ENCODE data around the gene SNX1. TPM values are rescaled to one million over a fixed set of nuclear protein-coding genes. Genes with fewer than 3 reads are reported as not detected.
"Not testable (repeated sequence)": the region's sequence is repeated elsewhere in the genome, so short reads cannot be mapped to it uniquely, and the experiment has no call there.

The SNX1 gene
- polyA plus RNA-seq, 2 donors, result 43.6 to 58.9 TPM

DNA sequence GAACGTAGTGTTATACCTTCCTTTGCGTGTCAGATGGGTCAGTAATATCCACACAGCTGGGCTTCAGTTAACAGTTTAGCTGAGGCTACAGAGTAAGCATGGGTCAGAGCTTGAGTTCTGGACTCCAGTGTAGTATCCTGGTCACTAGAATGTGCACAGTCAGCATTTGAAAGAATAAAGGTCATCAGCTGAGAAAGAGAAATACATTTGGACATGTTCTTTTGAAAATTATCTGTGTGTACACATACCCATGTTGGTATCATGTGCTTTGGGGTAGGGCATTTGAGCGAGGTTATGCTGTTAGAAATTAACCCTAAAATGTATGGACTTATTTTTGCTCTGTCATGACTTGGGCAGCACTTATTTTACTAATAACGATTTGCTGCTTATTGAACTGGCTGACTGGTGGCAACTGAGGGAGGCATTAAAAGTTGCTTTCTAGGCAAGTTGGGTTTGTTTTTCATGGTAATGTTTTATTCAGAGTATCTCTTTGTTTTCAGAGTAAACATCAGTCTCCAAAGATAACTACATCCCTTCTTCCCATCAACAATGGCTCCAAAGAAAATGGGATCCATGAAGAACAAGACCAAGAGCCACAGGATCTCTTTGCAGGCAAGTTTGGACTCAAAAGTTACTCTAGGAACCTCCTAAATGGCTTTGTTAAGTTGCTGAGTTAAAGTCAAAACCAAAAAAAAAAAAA is 16.4 kb downstream of the SNX1 start:
- Histone ChIP-seq H3K36me3 (ENCODE audit: control insufficient read depth in 2 of 2, insufficient read depth in 2 of 2, low read length in 1 of 2) (peaks cover 4 to 10% of the 10 kb centered on the region in 2 donors), H3K4me3 (ENCODE audit: low read depth in 1 of 2, low read length in 2 of 2) (no peak overlapping the region), H3K27me3 (ENCODE audit: control insufficient read depth in 1 of 2, insufficient read depth in 2 of 2, low read length in 2 of 2) (no peaks in the 10 kb centered on the region), H3K4me1 (ENCODE audit: control insufficient read depth in 2 of 2, insufficient read depth in 2 of 2, low read length in 1 of 2) (peaks cover 0 to 2% of the 10 kb centered on the region in 2 donors), H3K27ac (ENCODE audit: low read depth in 2 of 2, low read length in 1 of 2) (no peak overlapping the region), H3K9me3 (ENCODE audit: control insufficient read depth in 2 of 2, insufficient read depth in 1 of 2, low read depth in 1 of 2, low read length in 1 of 2) (no peaks in the 10 kb centered on the region)
- WGBS, 2 donors, result 71 to 77% methylated on average over 4 of the region's 4 CpGs

DNA sequence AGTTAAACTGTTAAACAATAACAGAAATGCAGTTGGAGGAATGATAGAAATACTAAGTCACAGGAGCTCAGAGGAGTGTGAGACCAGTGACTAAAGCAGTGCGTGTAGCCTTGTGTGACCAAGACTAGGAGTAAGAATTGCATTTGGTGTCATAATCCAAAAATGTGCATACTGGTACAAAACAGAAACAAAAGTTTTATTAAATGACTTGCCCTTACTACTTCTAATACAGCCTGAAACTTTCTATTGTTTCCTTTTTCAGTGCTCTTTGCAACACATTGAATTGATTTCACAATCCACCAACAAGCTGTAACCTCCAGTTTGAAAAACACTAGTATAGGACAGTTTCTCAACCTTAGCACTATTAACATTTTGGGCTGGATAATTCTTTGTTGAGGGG is 17.1 kb downstream of the SNX1 start:
- H3K36me3 ChIP-seq (ENCODE audit: control insufficient read depth in 2 of 2, insufficient read depth in 2 of 2, low read length in 1 of 2), result peaks cover 4 to 10% of the 10 kb centered on the region in 2 donors
- WGBS, 2 donors, result 81 to 91% methylated on average over 1 of the region's 1 CpG

DNA sequence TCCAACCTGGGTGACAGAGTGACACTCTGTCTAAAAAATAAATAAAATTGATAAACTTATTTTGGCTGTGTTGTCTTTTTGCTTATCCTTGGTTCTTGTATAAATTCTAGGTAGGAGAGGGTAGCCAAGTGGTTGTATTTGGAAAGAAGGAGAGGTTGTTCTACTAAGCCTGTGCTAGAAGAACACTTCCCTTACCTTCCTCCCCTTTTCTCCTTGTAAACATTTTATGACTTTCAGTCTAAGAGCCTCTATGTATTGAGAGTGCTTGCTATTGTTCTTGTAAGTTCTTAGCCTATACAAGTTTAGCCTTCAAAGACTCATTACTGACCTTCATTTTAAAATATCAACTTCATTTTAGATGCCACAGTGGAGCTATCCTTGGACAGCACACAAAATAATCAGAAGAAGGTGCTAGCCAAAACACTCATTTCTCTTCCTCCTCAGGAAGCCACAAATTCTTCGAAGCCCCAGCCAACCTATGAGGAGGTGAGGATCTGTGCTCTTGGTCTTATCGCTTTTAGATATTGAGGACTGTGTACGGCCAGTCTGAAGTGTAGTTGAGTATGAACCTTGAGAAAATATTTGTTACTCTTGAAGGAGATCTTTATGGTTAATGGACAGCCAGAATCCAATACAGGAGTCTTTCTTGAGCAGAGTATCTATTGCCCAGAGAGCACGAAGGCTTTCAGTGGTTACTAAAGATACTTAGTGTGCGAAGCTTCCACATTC is 22.1 kb downstream of the SNX1 start:
- no peak overlapping the region for H3K27ac ChIP-seq (ENCODE audit: low read depth in 2 of 2, low read length in 1 of 2)
- 91 to 94% methylated on average over 5 of the region's 5 CpGs for WGBS, 2 donors
- peaks cover 13 to 22% of the 10 kb centered on the region in 2 donors for H3K36me3 ChIP-seq (ENCODE audit: control insufficient read depth in 2 of 2, insufficient read depth in 2 of 2, low read length in 1 of 2)

More for the DNA sequence above, 17.1 kb downstream of the SNX1 start:
- peaks cover 0 to 2% of the 10 kb centered on the region in 2 donors for H3K4me1 ChIP-seq (ENCODE audit: control insufficient read depth in 2 of 2, insufficient read depth in 2 of 2, low read length in 1 of 2)
- no peak overlapping the region for H3K27ac ChIP-seq (ENCODE audit: low read depth in 2 of 2, low read length in 1 of 2)
- no peak overlapping the region for H3K4me3 ChIP-seq (ENCODE audit: low read depth in 1 of 2, low read length in 2 of 2)
- no peaks in the 10 kb centered on the region for H3K27me3 ChIP-seq (ENCODE audit: control insufficient read depth in 1 of 2, insufficient read depth in 2 of 2, low read length in 2 of 2)
- no peaks in the 10 kb centered on the region for H3K9me3 ChIP-seq (ENCODE audit: control insufficient read depth in 2 of 2, insufficient read depth in 1 of 2, low read depth in 1 of 2, low read length in 1 of 2)

DNA sequence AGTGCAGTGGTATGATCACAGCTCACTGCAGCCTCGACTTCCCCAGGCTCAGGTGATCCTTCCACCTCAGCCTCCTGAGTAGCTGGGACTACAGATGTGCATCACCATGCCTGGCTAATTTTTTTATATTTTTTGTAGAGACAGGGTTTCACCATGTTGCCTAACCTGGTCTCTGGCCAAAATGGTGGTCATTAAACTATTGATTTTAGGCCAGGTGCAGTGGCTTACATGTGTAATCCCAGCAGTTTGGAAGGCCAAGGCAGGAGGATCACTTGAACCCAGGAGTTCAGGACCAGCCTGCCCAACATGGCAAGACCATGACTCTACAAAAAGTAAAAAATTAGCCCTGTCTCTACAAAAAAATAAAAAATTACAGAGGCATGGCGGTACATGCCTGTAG is 24.5 kb downstream of the SNX1 start:
- not testable (repeated sequence) for H3K4me1 ChIP-seq (ENCODE audit: control insufficient read depth in 2 of 2, insufficient read depth in 2 of 2, low read length in 1 of 2); H3K27ac ChIP-seq (ENCODE audit: low read depth in 2 of 2, low read length in 1 of 2); H3K27me3 ChIP-seq (ENCODE audit: control insufficient read depth in 1 of 2, insufficient read depth in 2 of 2, low read length in 2 of 2); H3K4me3 ChIP-seq (ENCODE audit: low read depth in 1 of 2, low read length in 2 of 2); H3K9me3 ChIP-seq (ENCODE audit: control insufficient read depth in 2 of 2, insufficient read depth in 1 of 2, low read depth in 1 of 2, low read length in 1 of 2)
- WGBS, 2 donors, result 93 to 95% methylated on average over 2 of the region's 2 CpGs
- peaks cover 10 to 24% of the 10 kb centered on the region in 2 donors for H3K36me3 ChIP-seq (ENCODE audit: control insufficient read depth in 2 of 2, insufficient read depth in 2 of 2, low read length in 1 of 2)

More for the DNA sequence above, 22.1 kb downstream of the SNX1 start:
- Histone ChIP-seq H3K4me1 (ENCODE audit: control insufficient read depth in 2 of 2, insufficient read depth in 2 of 2, low read length in 1 of 2) (no peaks in the 10 kb centered on the region), H3K4me3 (ENCODE audit: low read depth in 1 of 2, low read length in 2 of 2) (no peak overlapping the region), H3K27me3 (ENCODE audit: control insufficient read depth in 1 of 2, insufficient read depth in 2 of 2, low read length in 2 of 2) (no peaks in the 10 kb centered on the region), H3K9me3 (ENCODE audit: control insufficient read depth in 2 of 2, insufficient read depth in 1 of 2, low read depth in 1 of 2, low read length in 1 of 2) (no peaks in the 10 kb centered on the region)

DNA sequence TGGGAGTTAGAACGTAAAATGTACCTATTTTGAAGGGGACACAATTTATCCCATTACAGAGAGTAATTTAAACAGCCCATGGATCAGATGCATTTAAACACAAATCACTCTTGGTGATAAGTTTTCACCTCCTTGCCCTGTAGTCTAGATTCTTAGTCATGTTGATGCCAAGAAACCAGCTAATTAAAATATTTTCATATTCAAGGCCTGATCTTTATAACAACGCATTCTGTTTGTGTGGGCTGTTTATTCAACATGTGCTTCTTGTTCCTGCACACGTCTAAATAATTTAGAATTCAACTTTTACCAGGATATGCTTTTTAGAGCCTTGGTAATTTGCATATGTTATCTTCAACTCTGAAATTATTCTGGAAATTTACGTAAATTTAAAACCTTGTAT is 25.8 kb downstream of the SNX1 start:
- H3K9me3 ChIP-seq (ENCODE audit: control insufficient read depth in 2 of 2, insufficient read depth in 1 of 2, low read depth in 1 of 2, low read length in 1 of 2), result no peaks in the 10 kb centered on the region
- 86 to 87% methylated on average over 4 of the region's 4 CpGs for WGBS, 2 donors
- H3K36me3 ChIP-seq (ENCODE audit: control insufficient read depth in 2 of 2, insufficient read depth in 2 of 2, low read length in 1 of 2), result peaks cover 10 to 20% of the 10 kb centered on the region in 2 donors
- H3K4me3 ChIP-seq (ENCODE audit: low read depth in 1 of 2, low read length in 2 of 2), result no peak overlapping the region
- H3K27ac ChIP-seq (ENCODE audit: low read depth in 2 of 2, low read length in 1 of 2), result no peak overlapping the region
- no peaks in the 10 kb centered on the region for H3K27me3 ChIP-seq (ENCODE audit: control insufficient read depth in 1 of 2, insufficient read depth in 2 of 2, low read length in 2 of 2)
- no peaks in the 10 kb centered on the region for H3K4me1 ChIP-seq (ENCODE audit: control insufficient read depth in 2 of 2, insufficient read depth in 2 of 2, low read length in 1 of 2)

DNA sequence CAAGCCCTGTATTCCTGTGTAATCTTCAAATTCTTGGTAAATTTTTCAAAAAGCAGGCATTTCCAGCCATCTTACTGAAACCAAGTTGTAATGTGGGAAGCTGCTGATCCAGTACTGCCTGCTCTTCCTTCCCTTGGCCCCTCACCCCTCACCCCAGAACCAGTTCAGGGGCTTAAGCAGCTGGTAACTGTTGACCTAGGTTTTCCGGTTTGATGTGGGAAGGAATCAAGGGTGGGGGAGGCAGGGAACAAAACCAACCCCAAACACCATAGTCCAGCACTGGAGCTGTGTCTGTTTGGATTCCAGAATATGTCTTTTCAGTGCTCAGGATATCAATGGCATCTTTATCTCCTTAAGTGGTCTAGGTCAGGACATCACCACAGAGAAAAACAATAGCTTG is 26.7 kb downstream of the SNX1 start:
- no peak overlapping the region for H3K4me3 ChIP-seq (ENCODE audit: low read depth in 1 of 2, low read length in 2 of 2)
- 71 to 87% methylated on average over 1 of the region's 1 CpG for WGBS, 2 donors

DNA sequence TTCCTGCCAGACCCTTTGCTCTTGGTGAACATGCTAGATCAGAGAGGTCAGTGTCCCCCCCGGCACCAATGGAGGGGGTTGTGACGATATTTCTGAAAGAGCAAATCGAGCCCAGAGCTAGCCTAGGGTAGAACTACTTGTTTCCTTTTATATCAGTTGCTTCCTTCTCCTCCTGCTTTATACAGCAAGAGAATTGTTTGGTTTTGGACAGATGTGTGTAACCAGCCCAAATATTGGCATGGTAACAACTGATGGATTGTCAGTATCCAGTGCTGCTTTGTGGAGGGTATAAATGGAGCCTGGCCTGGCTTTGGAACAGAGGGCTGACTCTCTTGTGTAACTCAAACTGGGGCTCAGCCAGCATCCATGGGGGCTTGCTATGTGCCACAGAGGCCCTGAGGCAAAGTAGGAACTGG is 27.2 kb downstream of the SNX1 start:
- Histone ChIP-seq H3K4me1 (ENCODE audit: control insufficient read depth in 2 of 2, insufficient read depth in 2 of 2, low read length in 1 of 2) (no peaks in the 10 kb centered on the region), H3K27me3 (ENCODE audit: control insufficient read depth in 1 of 2, insufficient read depth in 2 of 2, low read length in 2 of 2) (no peaks in the 10 kb centered on the region), H3K4me3 (ENCODE audit: low read depth in 1 of 2, low read length in 2 of 2) (no peak overlapping the region), H3K36me3 (ENCODE audit: control insufficient read depth in 2 of 2, insufficient read depth in 2 of 2, low read length in 1 of 2) (peaks cover 13 to 22% of the 10 kb centered on the region in 2 donors), H3K9me3 (ENCODE audit: control insufficient read depth in 2 of 2, insufficient read depth in 1 of 2, low read depth in 1 of 2, low read length in 1 of 2) (no peaks in the 10 kb centered on the region), H3K27ac (ENCODE audit: low read depth in 2 of 2, low read length in 1 of 2) (no peak overlapping the region)
- WGBS, 2 donors, result 91 to 93% methylated on average over 3 of the region's 3 CpGs

More for the DNA sequence above, 26.7 kb downstream of the SNX1 start:
- Histone ChIP-seq H3K36me3 (ENCODE audit: control insufficient read depth in 2 of 2, insufficient read depth in 2 of 2, low read length in 1 of 2) (peaks cover 13 to 20% of the 10 kb centered on the region in 2 donors), H3K9me3 (ENCODE audit: control insufficient read depth in 2 of 2, insufficient read depth in 1 of 2, low read depth in 1 of 2, low read length in 1 of 2) (no peaks in the 10 kb centered on the region), H3K4me1 (ENCODE audit: control insufficient read depth in 2 of 2, insufficient read depth in 2 of 2, low read length in 1 of 2) (no peaks in the 10 kb centered on the region), H3K27me3 (ENCODE audit: control insufficient read depth in 1 of 2, insufficient read depth in 2 of 2, low read length in 2 of 2) (no peaks in the 10 kb centered on the region), H3K27ac (ENCODE audit: low read depth in 2 of 2, low read length in 1 of 2) (no peak overlapping the region)

DNA sequence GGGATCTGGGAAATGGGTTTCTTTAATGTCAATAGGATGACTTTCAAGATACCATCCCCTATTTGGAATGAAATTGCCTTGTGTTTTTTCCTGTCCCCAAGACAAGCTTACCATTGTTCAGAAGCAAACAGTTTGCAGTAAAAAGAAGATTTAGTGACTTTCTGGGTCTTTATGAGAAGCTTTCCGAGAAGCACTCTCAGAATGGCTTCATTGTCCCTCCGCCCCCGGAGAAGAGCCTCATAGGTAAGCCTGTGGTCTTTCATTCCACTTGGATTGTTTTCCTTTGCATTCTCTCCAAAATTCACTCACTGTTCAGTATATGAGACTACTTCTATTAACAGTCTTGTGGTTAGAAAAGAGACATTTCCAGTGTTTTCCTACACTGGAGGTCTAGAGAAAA is 30.2 kb downstream of the SNX1 start:
- H3K27me3 ChIP-seq (ENCODE audit: control insufficient read depth in 1 of 2, insufficient read depth in 2 of 2, low read length in 2 of 2), result no peaks in the 10 kb centered on the region
- peaks cover 22 to 23% of the 10 kb centered on the region in 2 donors for H3K36me3 ChIP-seq (ENCODE audit: control insufficient read depth in 2 of 2, insufficient read depth in 2 of 2, low read length in 1 of 2)
- H3K4me1 ChIP-seq (ENCODE audit: control insufficient read depth in 2 of 2, insufficient read depth in 2 of 2, low read length in 1 of 2), result no peaks in the 10 kb centered on the region
- 84% methylated on average over 3 of the region's 3 CpGs for WGBS, 2 donors
- no peak overlapping the region for H3K27ac ChIP-seq (ENCODE audit: low read depth in 2 of 2, low read length in 1 of 2)
- H3K4me3 ChIP-seq (ENCODE audit: low read depth in 1 of 2, low read length in 2 of 2), result no peak overlapping the region
- no peaks in the 10 kb centered on the region for H3K9me3 ChIP-seq (ENCODE audit: control insufficient read depth in 2 of 2, insufficient read depth in 1 of 2, low read depth in 1 of 2, low read length in 1 of 2)

DNA sequence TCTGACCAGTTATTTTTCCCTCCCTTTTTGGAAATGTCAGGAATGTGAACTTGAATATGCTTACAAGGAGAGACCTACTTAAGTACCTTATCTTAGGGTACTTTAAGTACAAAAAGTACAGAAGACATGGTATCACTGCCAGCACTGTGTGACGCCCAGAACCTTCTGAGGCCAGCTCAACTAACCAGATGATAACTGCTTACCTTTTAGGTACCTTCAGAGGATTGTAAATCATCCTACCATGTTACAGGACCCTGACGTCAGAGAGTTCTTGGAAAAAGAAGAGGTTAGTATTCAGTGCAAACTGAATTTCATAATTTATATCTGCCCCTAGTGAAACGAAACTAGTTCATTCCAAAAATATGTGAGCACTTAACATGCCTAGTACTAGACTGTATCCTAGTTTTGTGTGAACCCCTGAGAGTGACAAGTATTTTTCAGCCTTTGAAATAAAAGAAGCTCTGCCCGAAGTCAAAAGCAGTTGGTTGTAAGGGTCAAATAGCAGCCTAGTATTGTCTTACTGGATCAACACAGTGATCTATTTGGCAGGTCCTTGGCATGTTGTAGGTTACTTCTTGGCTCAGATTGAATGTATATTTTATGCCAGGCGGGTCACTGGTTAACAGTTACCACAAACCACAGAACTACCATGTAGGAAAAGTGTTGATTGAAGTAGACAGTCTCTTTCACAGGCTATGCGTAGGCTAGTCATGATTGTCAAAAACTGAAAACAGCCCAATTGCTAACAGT is 31.9 kb downstream of the SNX1 start:
- 81 to 82% methylated on average over 6 of the region's 6 CpGs for WGBS, 2 donors
- Histone ChIP-seq H3K4me3 (ENCODE audit: low read depth in 1 of 2, low read length in 2 of 2) (no peak overlapping the region), H3K4me1 (ENCODE audit: control insufficient read depth in 2 of 2, insufficient read depth in 2 of 2, low read length in 1 of 2) (no peaks in the 10 kb centered on the region), H3K36me3 (ENCODE audit: control insufficient read depth in 2 of 2, insufficient read depth in 2 of 2, low read length in 1 of 2) (peaks cover 29 to 34% of the 10 kb centered on the region in 2 donors), H3K27ac (ENCODE audit: low read depth in 2 of 2, low read length in 1 of 2) (no peak overlapping the region), H3K9me3 (ENCODE audit: control insufficient read depth in 2 of 2, insufficient read depth in 1 of 2, low read depth in 1 of 2, low read length in 1 of 2) (no peaks in the 10 kb centered on the region), H3K27me3 (ENCODE audit: control insufficient read depth in 1 of 2, insufficient read depth in 2 of 2, low read length in 2 of 2) (no peaks in the 10 kb centered on the region)

All from esophagus (tissue), 2 donors.